Common myeloid progenitor, CD34-positive (primary cell): ENCODE measurements around the gene DAPK2.

Experiments used
- CTCF ChIA-PET: fragments of 350-600 bp; sonication (Branson Sonifier 250); formaldehyde crosslinking; loops from one replicate; lab custom pipeline; 2021; ENCODE audit warnings: antibody characterized with exemption; lab: Charles Lee
- POLR2A ChIA-PET: fragments of 350-600 bp; sonication (Branson Sonifier 250); formaldehyde crosslinking; loops from one replicate; lab custom pipeline; 2021; ENCODE audit warnings: antibody characterized with exemption; lab: Charles Lee
- DNase-seq, 3 donors: peaks; one replicate each; pipeline versions ENCODE4 v3.0.0 to v3.0.0-alpha.2; 2013
- H3K27ac ChIP-seq, 2 experiments: 1 replicate in 1 of 2; 2 replicates in 1 of 2; pipeline ENCODE4 v1.7.0; 2013; ENCODE audit warnings: inconsistent platforms in 2 of 2, low read length in 2 of 2, mild to moderate bottlenecking in 2 of 2, low read depth in 1 of 2, moderate library complexity in 1 of 2; ENCODE audit not compliant: severe bottlenecking in 2 of 2, insufficient read depth in 1 of 2, poor library complexity in 1 of 2
- H3K27me3 ChIP-seq, 5 experiments: replicated peaks in 2 of 5; 1 replicate in 3 of 5; 2 replicates in 2 of 5; pipeline versions ENCODE4 v1.6.1 to v1.7.0; 2013; ENCODE audit warnings: low read length in 4 of 5, mild to moderate bottlenecking in 2 of 5, moderate library complexity in 2 of 5, inconsistent platforms in 1 of 5; ENCODE audit not compliant: insufficient read depth in 5 of 5, control insufficient read depth in 4 of 5
- H3K36me3 ChIP-seq, 4 experiments: 1 replicate in 2 of 4; 2 replicates in 2 of 4; pipeline versions ENCODE4 v1.6.1 to v1.7.0; 2013; ENCODE audit warnings: low read length in 3 of 4, control low read depth in 1 of 4, mild to moderate bottlenecking in 1 of 4; ENCODE audit not compliant: control insufficient read depth in 4 of 4, insufficient read depth in 4 of 4
- H3K4me1 ChIP-seq, 4 experiments: 1 replicate in 3 of 4; 2 replicates in 1 of 4; pipeline versions ENCODE4 v1.6.1 to v1.7.1; 2013; ENCODE audit warnings: low read length in 3 of 4, mild to moderate bottlenecking in 3 of 4, control low read depth in 1 of 4, inconsistent platforms in 1 of 4, moderate library complexity in 1 of 4; ENCODE audit not compliant: control insufficient read depth in 4 of 4, insufficient read depth in 4 of 4; ENCODE audit errors: control extremely low read depth in 1 of 4
- H3K4me3 ChIP-seq, 7 experiments: 1 replicate in 4 of 7; 2 replicates in 3 of 7; pipeline versions ENCODE4 v1.5.1 to v1.7.0; 2013; ENCODE audit warnings: mild to moderate bottlenecking in 7 of 7, low read length in 6 of 7, moderate library complexity in 6 of 7, inconsistent platforms in 2 of 7, low read depth in 2 of 7, control low read depth in 1 of 7; ENCODE audit not compliant: insufficient read depth in 4 of 7, control insufficient read depth in 1 of 7; ENCODE audit errors: extremely low read depth in 1 of 7
- H3K9me3 ChIP-seq, 5 experiments: 1 replicate in 4 of 5; 2 replicates in 1 of 5; pipeline versions ENCODE4 v1.6.1 to v1.7.1; 2013; ENCODE audit warnings: low read length in 4 of 5, mild to moderate bottlenecking in 2 of 5, inconsistent platforms in 1 of 5, low read depth in 1 of 5, moderate library complexity in 1 of 5; ENCODE audit not compliant: control insufficient read depth in 4 of 5, insufficient read depth in 2 of 5; ENCODE audit errors: control extremely low read depth in 1 of 5
- WGBS: methylation state at CpG from one replicate; pipeline ENCODE4 v1.1.5; 2013; ENCODE audit not compliant: insufficient coverage; 5-methylcytosine and 5-hydroxymethylcytosine counted together

Gene DAPK2

DNA sequence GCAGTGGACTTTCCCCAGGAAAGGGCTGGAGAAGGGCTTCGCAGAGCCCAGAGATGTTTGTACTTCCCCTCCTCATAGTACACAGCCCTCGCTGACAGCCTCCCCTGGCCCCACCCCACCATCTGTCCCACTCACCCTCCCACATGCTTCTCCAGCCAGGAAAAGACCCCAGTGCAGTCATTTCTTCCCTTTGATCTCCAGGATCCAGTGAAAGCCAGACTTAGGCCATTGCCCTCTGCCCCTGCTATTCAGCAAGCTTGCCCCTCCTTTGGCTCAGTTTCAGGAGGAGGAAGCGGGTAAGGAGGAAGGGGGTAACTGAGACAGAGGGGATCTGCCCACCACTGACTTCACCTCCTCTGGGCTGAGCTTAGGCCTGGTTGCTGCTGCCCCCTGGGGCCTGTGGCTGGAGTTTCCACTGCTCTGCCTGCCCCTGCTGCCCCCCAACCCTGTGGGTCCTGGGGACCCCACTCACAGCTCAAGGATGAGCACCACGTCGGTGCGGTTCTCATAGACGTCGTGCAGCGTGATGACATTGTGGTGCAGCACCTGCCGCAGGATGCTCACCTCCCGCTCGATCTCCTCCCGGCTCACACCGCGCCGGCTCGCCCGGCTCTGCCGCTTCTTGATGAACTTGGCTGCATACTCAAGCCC, 63.1 kb downstream of the DAPK2 start:
- WGBS: 91% methylated on average over 17 of the region's 19 CpGs
- DNase-seq: peak; percentile 49 to 73 (median 59)
- H3K36me3 ChIP-seq: no peaks in the 10 kb centered on the region

DNA sequence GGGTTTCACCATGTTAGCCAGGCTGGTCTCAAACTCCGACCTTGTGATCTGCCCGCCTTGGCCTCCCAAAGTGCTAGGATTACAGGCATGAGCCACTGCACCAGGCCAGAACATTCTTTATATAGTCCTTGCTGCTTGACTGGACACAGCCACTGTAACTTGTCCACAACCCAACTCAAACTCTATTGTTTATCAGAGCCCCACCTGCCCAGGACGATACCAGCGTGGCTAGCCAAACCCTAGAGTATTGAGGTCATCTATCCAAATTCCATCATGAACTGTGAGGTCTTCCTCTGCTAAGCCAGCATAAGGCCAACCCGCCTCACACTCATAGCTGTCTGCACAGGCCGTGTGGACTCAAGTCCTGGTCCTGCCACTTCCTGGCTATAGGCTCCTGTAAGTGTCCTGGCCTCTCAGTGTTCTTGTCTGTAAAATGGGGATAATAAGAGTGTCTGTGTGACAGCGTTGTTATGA, 63.9 kb downstream of the DAPK2 start:
- POLR2A ChIA-PET: no interaction called here
- 100% methylated on average over 6 of the region's 7 CpGs for WGBS
- CTCF ChIA-PET: interaction anchor here (0.8 to 2.5 kb wide), 9 partner anchors 10 to 236 kb away, joined by 3 to 11 read pairs (median 6); partner anchors contain the start of gene DAPK2

More for the DNA sequence above, 63.1 kb downstream of the DAPK2 start:
- no peaks in the 10 kb centered on the region for H3K27me3 ChIP-seq
- H3K9me3 ChIP-seq: no peaks in the 10 kb centered on the region
- ChIA-PET CTCF (interaction anchor here (0.7 to 2.5 kb wide), 13 partner anchors 9 to 236 kb away, joined by 3 to 11 read pairs (median 5); partner anchors contain the start of genes DAPK2 and HERC1), POLR2A (interaction anchor here (0.5 kb wide), 1 partner anchor 153 kb away, joined by 5 read pairs; no protein-coding TSS in a partner anchor)
- peaks cover 10 to 43% (median 39%) of the 10 kb centered on the region in 4 experiments for H3K4me1 ChIP-seq
- no peak overlapping the region for H3K4me3 ChIP-seq
- no peak overlapping the region for H3K27ac ChIP-seq

GRCh38 chr15:63981596-63982320, 64.5 kb downstream of the DAPK2 start:
- H3K27me3 ChIP-seq: no peaks in the 10 kb centered on the region
- no peak overlapping the region for H3K4me3 ChIP-seq
- no peaks in the 10 kb centered on the region for H3K36me3 ChIP-seq
- CTCF ChIA-PET: interaction anchor here (0.7 to 2.5 kb wide), 8 partner anchors 31 to 230 kb away, joined by 3 to 11 read pairs (median 4); partner anchors contain the start of gene DAPK2
- no peak overlapping the region for H3K27ac ChIP-seq
- peaks cover 2 to 28% (median 25%) of the 10 kb centered on the region in 4 experiments for H3K4me1 ChIP-seq
- WGBS: 97% methylated on average over 6 of the region's 13 CpGs
- H3K9me3 ChIP-seq: no peaks in the 10 kb centered on the region
- no peak for DNase-seq
- POLR2A ChIA-PET: no interaction called here

More for the DNA sequence above, 63.9 kb downstream of the DAPK2 start:
- DNase-seq: no peak
- no peaks in the 10 kb centered on the region for H3K36me3 ChIP-seq
- no peak overlapping the region for H3K27ac ChIP-seq
- no peaks in the 10 kb centered on the region for H3K9me3 ChIP-seq
- H3K4me1 ChIP-seq: peaks cover 6 to 35% (median 32%) of the 10 kb centered on the region in 4 experiments
- H3K27me3 ChIP-seq: no peaks in the 10 kb centered on the region
- H3K4me3 ChIP-seq: no peak overlapping the region

DNA sequence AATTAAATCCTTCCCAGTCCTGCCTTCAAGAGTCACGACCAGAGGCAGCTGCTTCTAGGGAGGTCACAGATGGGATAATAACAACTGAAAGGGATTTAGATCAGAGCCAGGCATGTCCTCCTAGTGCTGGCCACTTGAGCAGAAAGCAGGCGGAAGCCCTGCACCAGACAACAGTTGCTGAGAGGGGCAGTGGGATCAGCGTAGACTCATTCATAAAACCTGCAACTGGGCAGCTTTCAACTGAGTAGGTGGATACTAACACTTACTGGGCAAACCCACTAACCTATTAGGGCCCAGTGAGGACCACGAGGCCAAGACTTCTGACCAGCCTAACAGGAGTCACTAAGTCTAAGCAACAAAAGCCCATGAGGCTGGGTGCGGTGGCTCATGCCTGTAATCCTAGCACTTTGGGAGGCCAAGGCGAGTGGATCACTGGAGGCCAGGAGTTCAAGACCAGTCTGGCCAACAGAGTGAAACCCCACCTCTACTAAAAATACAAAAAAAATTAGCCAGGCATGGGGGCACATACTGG, 67.0 kb downstream of the DAPK2 start:
- H3K4me3 ChIP-seq: no peak overlapping the region
- H3K27ac ChIP-seq: no peak overlapping the region
- no peaks in the 10 kb centered on the region for H3K36me3 ChIP-seq
- no peaks in the 10 kb centered on the region for H3K9me3 ChIP-seq
- H3K27me3 ChIP-seq: no peaks in the 10 kb centered on the region
- WGBS: 100% methylated on average over 2 of the region's 6 CpGs
- POLR2A ChIA-PET: no interaction called here
- peaks cover 0 to 10% (median 8%) of the 10 kb centered on the region in 4 experiments for H3K4me1 ChIP-seq
- CTCF ChIA-PET: interaction anchor here (1.4 to 1.6 kb wide), 3 partner anchors 10 to 227 kb away, joined by 5 to 7 read pairs (median 5); no protein-coding TSS in a partner anchor
- DNase-seq: no peak

DNA sequence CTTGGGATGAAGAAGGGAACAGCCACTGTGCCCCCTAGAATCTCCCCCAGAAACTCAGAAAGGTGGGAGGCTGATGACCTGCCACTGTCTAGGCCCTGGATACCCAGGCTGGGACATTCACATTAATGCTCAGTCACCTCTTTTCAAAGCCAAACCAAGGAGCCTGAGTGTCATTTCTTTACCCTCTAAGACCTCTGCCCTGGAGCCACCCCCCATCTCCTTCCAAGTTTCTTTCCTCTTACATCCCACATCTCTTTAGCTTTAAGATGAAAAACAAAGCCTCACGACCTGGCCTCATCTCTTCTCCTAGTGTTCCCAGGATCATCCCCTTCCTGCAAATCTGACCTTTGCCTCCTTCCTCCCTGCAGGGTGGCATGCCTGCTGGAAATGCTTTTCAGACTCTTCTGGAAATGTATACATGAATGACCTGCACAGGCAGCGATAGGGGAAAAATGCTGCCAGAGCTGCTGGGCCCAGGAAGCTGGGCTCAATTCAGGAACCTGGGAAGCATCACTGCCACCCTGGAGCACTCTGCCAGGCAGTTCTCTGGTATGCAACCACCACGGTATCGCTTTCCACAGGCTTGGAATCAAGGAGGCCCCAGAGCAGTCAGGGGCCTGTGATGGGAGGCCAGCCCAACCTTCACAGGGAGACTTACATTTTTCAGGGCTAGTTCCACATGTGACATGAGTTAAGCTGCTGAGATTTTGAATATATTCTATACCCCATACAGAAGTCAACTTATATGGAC, 67.6 kb downstream of the DAPK2 start:
- H3K4me1 ChIP-seq: peaks cover 0 to 10% (median 8%) of the 10 kb centered on the region in 4 experiments
- no peak overlapping the region for H3K4me3 ChIP-seq
- WGBS: 92% methylated on average over 4 of the region's 4 CpGs
- no peak overlapping the region for H3K27ac ChIP-seq
- no peaks in the 10 kb centered on the region for H3K9me3 ChIP-seq
- ChIA-PET POLR2A (no interaction called here), CTCF (interaction anchor here (1.3 to 1.8 kb wide), 4 partner anchors 9 to 226 kb away, joined by 5 read pairs; no protein-coding TSS in a partner anchor)
- H3K36me3 ChIP-seq: no peaks in the 10 kb centered on the region
- DNase-seq: no peak
- H3K27me3 ChIP-seq: no peaks in the 10 kb centered on the region

- WGBS: 100% methylated on average over 2 of the region's 2 CpGs
- no peak for DNase-seq
- POLR2A ChIA-PET: no interaction called here
- H3K27me3 ChIP-seq: no peaks in the 10 kb centered on the region
- H3K9me3 ChIP-seq: no peaks in the 10 kb centered on the region
- no peak overlapping the region for H3K27ac ChIP-seq
- CTCF ChIA-PET: interaction anchor here (1.0 to 1.8 kb wide), 3 partner anchors 32 to 299 kb away, joined by 3 to 5 read pairs (median 3); no protein-coding TSS in a partner anchor
- H3K4me3 ChIP-seq: no peak overlapping the region
- H3K4me1 ChIP-seq: peaks cover 0 to under 1% (median 0%) of the 10 kb centered on the region in 4 experiments
- no peaks in the 10 kb centered on the region for H3K36me3 ChIP-seq
These were observed 69.2 kb downstream of the DAPK2 start for GRCh38 chr15:63977119-63977518.
